Suprapubic skin (tissue), 4 donors: Measurements from ENCODE around the gene KRT72. TPM values are rescaled to one million over a fixed set of nuclear protein-coding genes. Genes with fewer than 3 reads are reported as not detected.

Source experiments
- DNase-seq, 2 donors: peaks; one replicate each; pipeline ENCODE4 v3.0.0-alpha.2; 2019; ENCODE audit warnings: low spot score in 2 of 2
- H3K27ac ChIP-seq: fragments of 200-600 bp; sonication (generic); one replicate; pipeline ENCODE4 v1.5.1; 2019
- H3K27me3 ChIP-seq: fragments of 200-600 bp; sonication (generic); one replicate; pipeline ENCODE4 v1.5.1; 2019
- H3K36me3 ChIP-seq: fragments of 200-600 bp; sonication (generic); one replicate; pipeline ENCODE4 v1.5.1; 2019
- H3K4me1 ChIP-seq: fragments of 200-600 bp; sonication (generic); one replicate; pipeline ENCODE4 v1.5.1; 2019
- H3K4me3 ChIP-seq: fragments of 200-600 bp; sonication (generic); one replicate; pipeline ENCODE4 v1.5.1; 2019; ENCODE audit warnings: mild to moderate bottlenecking
- H3K9me3 ChIP-seq: fragments of 200-600 bp; sonication (generic); one replicate; pipeline ENCODE4 v1.5.1; 2019
- EP300 ChIP-seq: sonication (generic); formaldehyde crosslinking; IDR thresholded peaks from one replicate; pipeline ENCODE4 v1.6.1; 2017; ENCODE audit warnings: antibody characterized with exemption
- POLR2A ChIP-seq, 2 donors: fragments of 450-650 bp; IDR thresholded peaks; one replicate each; pipeline ENCODE4 v1.6.1; 2017; ENCODE audit warnings: antibody characterized with exemption in 2 of 2, mild to moderate bottlenecking in 2 of 2, moderate library complexity in 2 of 2
- POLR2AphosphoS5 ChIP-seq, 3 donors: sonication (generic); formaldehyde crosslinking; IDR thresholded peaks; one replicate each; pipeline ENCODE4 v1.6.1; 2017; ENCODE audit warnings: antibody characterized with exemption in 3 of 3
- WGBS: methylation state at CpG from one replicate; pipeline ENCODE4 v1.1.5; 2018; 5-methylcytosine and 5-hydroxymethylcytosine counted together
- total RNA-seq, 4 donors: library from RNA; depleted of rRNA; stranded (reverse); fragments of >200 nt; gene quantifications; one replicate each; pipeline ENCODE4 v1.1.0, GENCODE V29; 2016
- TF ChIP-seq, protein P1 (sequence below), 2 donors: fragments of 200-600 bp in 1 of 2; fragments of 450-650 bp in 1 of 2; sonication (generic) in 1 of 2; IDR thresholded peaks; one replicate each; pipeline ENCODE4 v1.5.1; 2016 to 2019; ENCODE audit warnings: antibody characterized with exemption in 2 of 2, mild to moderate bottlenecking in 1 of 2, moderate library complexity in 1 of 2

Gene KRT72
- total RNA-seq, 4 donors from 2014 or later: 2.0 to 19.2 (median 8.8) TPM

- DNase-seq: no peak
- Histone ChIP-seq H3K27me3 (peaks cover 9% of the 10 kb centered on the region), H3K4me1 (no peaks in the 10 kb centered on the region), H3K27ac (no peak overlapping the region), H3K4me3 (no peak overlapping the region), H3K36me3 (no peaks in the 10 kb centered on the region), H3K9me3 (no peaks in the 10 kb centered on the region)
- TF ChIP-seq, protein P1, sequence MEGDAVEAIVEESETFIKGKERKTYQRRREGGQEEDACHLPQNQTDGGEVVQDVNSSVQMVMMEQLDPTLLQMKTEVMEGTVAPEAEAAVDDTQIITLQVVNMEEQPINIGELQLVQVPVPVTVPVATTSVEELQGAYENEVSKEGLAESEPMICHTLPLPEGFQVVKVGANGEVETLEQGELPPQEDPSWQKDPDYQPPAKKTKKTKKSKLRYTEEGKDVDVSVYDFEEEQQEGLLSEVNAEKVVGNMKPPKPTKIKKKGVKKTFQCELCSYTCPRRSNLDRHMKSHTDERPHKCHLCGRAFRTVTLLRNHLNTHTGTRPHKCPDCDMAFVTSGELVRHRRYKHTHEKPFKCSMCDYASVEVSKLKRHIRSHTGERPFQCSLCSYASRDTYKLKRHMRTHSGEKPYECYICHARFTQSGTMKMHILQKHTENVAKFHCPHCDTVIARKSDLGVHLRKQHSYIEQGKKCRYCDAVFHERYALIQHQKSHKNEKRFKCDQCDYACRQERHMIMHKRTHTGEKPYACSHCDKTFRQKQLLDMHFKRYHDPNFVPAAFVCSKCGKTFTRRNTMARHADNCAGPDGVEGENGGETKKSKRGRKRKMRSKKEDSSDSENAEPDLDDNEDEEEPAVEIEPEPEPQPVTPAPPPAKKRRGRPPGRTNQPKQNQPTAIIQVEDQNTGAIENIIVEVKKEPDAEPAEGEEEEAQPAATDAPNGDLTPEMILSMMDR (IDR thresholded peaks at IDR 0.05): no peak
- TF ChIP-seq POLR2AphosphoS5 (IDR thresholded peaks at IDR 0.05): no peak
- no peak for TF ChIP-seq POLR2A (IDR thresholded peaks at IDR 0.05)
- no peak for TF ChIP-seq EP300
- 91% methylated on average over 6 of the region's 9 CpGs for WGBS
These were observed 14.6 kb upstream of the KRT72 start for GRCh38 chr12:52615912-52616311.

DNA sequence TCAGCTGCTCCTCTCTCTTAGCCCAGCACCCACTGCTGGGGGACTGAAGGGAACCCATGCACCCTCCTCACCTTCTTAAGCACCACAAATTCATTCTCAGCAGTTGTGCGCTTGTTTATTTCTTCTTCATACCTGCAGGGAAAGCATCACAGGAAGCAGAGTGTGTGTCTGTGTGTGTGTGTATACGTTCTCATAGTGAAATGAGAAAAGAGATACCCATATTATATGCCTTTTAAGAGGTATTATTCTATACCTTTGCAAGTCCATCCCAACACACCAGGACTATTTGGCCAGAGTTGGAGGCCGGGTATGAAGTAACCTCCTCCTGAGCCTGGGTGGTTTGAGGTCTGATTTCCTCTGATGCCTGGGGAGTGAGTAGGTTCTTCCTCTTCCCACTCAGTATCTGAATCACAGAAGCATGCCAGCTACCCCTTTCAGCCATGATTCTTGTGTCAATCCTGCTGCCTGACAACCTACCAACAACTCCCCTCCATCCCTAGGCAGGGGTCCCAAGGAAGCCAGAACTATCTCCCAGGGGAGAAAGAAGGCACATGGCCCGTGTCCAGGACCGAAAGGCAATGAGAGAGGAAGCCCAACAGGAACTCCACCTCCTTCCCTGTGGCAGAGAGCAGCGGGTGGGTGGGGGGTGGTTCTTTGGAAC lies 14.1 kb upstream of the KRT72 start:
- TF ChIP-seq, protein P1 (IDR thresholded peaks at IDR 0.05): no peak
- TF ChIP-seq POLR2A (IDR thresholded peaks at IDR 0.05) (no peak), POLR2AphosphoS5 (IDR thresholded peaks at IDR 0.05) (no peak), EP300 (no peak)
- Histone ChIP-seq H3K4me3 (no peak overlapping the region), H3K36me3 (no peaks in the 10 kb centered on the region), H3K27ac (no peak overlapping the region), H3K27me3 (peaks cover 15% of the 10 kb centered on the region), H3K4me1 (no peaks in the 10 kb centered on the region), H3K9me3 (no peaks in the 10 kb centered on the region)
- no peak for DNase-seq
- WGBS: 56% methylated on average over 6 of the region's 6 CpGs

GRCh38 chr12:52614381-52615207 lies 13.3 kb upstream of the KRT72 start:
- no peak for DNase-seq
- no peaks in the 10 kb centered on the region for H3K4me1 ChIP-seq
- H3K9me3 ChIP-seq: no peaks in the 10 kb centered on the region
- peaks cover 20% of the 10 kb centered on the region for H3K27me3 ChIP-seq
- H3K36me3 ChIP-seq: no peaks in the 10 kb centered on the region
- 76% methylated on average over 6 of the region's 10 CpGs for WGBS
- H3K27ac ChIP-seq: no peak overlapping the region
- H3K4me3 ChIP-seq: no peak overlapping the region
- TF ChIP-seq POLR2A (IDR thresholded peaks at IDR 0.05): no peak

DNA sequence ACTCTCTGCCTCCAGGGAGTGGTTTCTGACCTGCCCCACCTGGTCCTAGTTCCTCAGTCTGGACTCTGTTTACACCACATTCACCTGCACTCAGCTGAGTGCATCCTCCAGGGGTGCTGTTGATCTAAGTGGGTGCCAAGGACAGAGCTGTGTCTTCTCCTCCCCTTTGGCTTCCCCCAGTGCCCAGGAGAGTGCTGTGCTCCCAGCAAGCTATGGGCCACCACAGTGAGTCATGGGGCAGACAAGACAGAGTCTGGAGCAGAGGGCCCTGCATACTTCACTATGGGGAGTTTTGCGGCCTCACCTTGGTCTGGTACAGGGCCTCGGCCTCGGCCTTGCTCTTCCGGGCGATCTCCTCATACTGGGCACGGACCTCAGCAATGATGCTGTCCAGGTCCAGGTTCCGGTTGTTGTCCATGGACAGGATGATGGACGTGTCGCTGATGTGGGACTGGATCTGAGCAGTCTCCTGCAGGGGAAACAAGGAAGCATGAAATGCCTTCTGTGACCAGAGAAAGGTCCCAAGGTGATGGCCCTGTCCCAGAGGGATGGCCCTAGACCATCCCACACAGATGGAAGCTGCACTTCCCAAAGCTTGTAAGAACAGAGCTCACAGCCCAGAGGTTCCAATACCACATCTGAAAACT lies 12.2 kb upstream of the KRT72 start:
- H3K4me3 ChIP-seq: no peak overlapping the region
- no peak overlapping the region for H3K27ac ChIP-seq
- no peaks in the 10 kb centered on the region for H3K36me3 ChIP-seq
- DNase-seq: no peak
- H3K27me3 ChIP-seq: peaks cover 20% of the 10 kb centered on the region
- no peaks in the 10 kb centered on the region for H3K9me3 ChIP-seq
- TF ChIP-seq, protein P1 (IDR thresholded peaks at IDR 0.05): no peak
- TF ChIP-seq EP300 (no peak), POLR2AphosphoS5 (IDR thresholded peaks at IDR 0.05) (no peak), POLR2A (IDR thresholded peaks at IDR 0.05) (no peak)
- no peaks in the 10 kb centered on the region for H3K4me1 ChIP-seq
- WGBS: 92% methylated on average over 9 of the region's 9 CpGs

DNA sequence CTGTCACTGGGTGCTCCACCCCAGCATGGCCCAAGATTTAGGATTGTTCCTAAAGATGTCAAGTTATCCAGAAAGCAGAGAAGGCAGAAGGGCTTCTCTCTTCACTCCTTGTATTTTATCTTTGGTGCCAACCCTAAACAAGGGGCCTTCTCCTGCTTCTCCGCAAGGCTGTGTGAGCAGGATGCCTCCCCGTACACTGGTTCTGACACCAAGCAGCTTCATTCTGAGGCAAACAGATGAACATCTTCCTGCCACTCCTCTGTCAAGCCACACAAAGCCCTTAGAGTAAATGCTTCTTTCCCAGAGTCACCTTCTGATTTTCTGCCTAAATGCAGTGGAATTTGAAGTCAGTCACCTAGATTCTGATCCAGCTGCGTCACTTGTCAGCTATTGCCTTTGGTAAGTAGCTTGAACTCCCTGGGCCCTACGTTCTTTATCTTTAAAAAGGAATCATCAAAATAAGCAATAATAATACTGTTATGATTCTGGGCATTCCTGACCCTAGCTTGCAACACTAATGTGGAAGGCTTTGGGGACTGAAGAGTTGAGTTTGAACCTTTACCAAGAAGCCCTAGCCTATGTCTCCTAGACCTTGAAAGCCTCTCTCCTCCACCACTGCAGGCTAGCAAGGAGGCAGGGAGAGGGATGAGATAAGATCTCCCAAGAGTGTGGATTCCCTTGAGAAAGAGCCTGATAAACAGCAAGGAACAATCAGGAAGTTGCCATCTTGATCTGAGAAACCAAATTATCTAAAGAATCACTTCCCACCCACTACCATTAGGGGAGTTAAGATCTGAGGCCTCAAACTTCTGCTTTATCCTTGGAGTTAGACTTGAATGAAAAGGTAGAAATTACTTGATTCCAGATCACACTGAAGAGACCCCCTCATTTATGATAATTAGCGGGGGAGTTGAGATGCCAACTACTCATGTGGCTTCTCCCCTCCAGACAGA lies 11.4 kb upstream of the KRT72 start:
- peaks cover 20% of the 10 kb centered on the region for H3K27me3 ChIP-seq
- TF ChIP-seq, protein P1 (IDR thresholded peaks at IDR 0.05): no peak
- TF ChIP-seq EP300 (no peak), POLR2A (IDR thresholded peaks at IDR 0.05) (no peak), POLR2AphosphoS5 (IDR thresholded peaks at IDR 0.05) (no peak)
- H3K9me3 ChIP-seq: no peaks in the 10 kb centered on the region
- no peaks in the 10 kb centered on the region for H3K36me3 ChIP-seq
- no peak for DNase-seq
- H3K4me3 ChIP-seq: no peak overlapping the region
- WGBS: 91% methylated on average over 5 of the region's 5 CpGs
- H3K27ac ChIP-seq: no peak overlapping the region
- H3K4me1 ChIP-seq: no peaks in the 10 kb centered on the region
